ENCODE measurements around the gene LGALS7B. TPM values are rescaled to one million over a fixed set of nuclear protein-coding genes. Genes with fewer than 3 reads are reported as not detected.

LGALS7B gene
- total and polyA plus RNA-seq, 2 experiments from 2014 or later: 2.4 to 6.6 TPM

DNA sequence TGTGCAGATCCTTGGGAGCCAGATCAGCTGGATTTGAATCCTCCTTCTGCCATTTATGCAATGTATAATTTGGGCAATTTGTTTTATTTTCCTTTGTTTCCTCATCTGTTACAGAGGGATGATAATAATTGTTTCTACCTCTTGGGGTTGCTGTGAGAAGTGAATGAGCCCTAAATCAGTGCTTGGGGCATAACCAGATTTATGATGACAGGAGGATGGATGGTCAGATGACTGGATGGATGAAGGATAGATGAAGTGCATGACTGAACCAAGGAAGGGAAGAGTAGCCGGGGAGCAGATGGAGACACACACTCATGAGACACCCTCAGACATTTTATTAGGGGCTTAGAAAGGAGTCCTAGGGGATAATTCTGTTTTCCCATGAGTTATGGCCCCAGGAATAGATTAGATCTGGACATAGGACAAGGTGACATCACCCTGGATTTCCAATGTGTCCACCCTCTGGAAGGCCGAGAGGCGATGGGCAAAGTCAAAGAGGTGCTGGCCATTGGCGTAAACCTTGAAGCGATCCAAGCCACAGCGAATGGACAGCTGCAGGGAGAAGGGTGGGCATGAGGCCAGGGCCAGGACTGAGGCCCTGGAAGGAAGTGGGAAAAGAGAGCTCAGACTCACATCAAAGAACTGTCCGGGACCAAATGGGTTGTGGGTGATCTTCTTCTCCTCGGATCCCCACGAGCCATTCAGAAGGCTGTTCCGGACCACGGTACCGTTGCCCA lies 12.5 kb downstream of the LGALS7B start:
- Histone ChIP-seq H3K27me3 (ENCODE audit: insufficient read depth) (no peaks in the 10 kb centered on the region), H3K4me3 (no peak overlapping the region), H3F3A (replicated peaks; ENCODE audit: low read depth) (no peaks in the 10 kb centered on the region), H3K27ac (ENCODE audit: low read depth) (no peak overlapping the region), H2AFZ (no peak overlapping the region), H3K4me1 (ENCODE audit: insufficient read depth) (no peaks in the 10 kb centered on the region), H4K20me1 (replicated peaks; ENCODE audit: insufficient read depth) (no peaks in the 10 kb centered on the region), H3K9me2 (ENCODE audit: insufficient read depth) (peaks cover 13% of the 10 kb centered on the region; the same call in 1 of the 2 replicates), H3K36me3 (ENCODE audit: insufficient read depth) (no peaks in the 10 kb centered on the region), H3K4me2 (no peak overlapping the region), H3K79me2 (replicated peaks; ENCODE audit: insufficient read depth) (no peaks in the 10 kb centered on the region)
- ATAC-seq (no peak), DNase-seq (ENCODE audit: low spot score) (no peak)
- Mint-ChIP-seq H3K9me3 (peaks cover 10% of the 10 kb centered on the region), H3K36me3 (ENCODE audit: low read depth) (peaks cover 3% of the 10 kb centered on the region; the same call in 1 of the 3 replicates), H3K27me3 (ENCODE audit: insufficient read depth, low read depth, poor library complexity) (peaks cover 3% of the 10 kb centered on the region), H3K4me3 (no peak overlapping the region), H3K27ac (no peak overlapping the region), H3K4me1 (no peaks in the 10 kb centered on the region)
- TF ChIP-seq JUNB (IDR thresholded peaks at IDR 0.05; ENCODE audit: unreplicated experiment): no peak
- no peak for TF ChIP-seq ZNF114 (CRISPR knock-in tag; IDR thresholded peaks at IDR 0.05)
- TF ChIP-seq NANOG (IDR thresholded peaks at IDR 0.05; ENCODE audit: borderline replicate concordance): no peak
- TF ChIP-seq POLR2AphosphoS5 (IDR thresholded peaks at IDR 0.05; ENCODE audit: low read depth): no peak
- TF ChIP-seq, protein P1, sequence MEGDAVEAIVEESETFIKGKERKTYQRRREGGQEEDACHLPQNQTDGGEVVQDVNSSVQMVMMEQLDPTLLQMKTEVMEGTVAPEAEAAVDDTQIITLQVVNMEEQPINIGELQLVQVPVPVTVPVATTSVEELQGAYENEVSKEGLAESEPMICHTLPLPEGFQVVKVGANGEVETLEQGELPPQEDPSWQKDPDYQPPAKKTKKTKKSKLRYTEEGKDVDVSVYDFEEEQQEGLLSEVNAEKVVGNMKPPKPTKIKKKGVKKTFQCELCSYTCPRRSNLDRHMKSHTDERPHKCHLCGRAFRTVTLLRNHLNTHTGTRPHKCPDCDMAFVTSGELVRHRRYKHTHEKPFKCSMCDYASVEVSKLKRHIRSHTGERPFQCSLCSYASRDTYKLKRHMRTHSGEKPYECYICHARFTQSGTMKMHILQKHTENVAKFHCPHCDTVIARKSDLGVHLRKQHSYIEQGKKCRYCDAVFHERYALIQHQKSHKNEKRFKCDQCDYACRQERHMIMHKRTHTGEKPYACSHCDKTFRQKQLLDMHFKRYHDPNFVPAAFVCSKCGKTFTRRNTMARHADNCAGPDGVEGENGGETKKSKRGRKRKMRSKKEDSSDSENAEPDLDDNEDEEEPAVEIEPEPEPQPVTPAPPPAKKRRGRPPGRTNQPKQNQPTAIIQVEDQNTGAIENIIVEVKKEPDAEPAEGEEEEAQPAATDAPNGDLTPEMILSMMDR (conservative IDR thresholded peaks at IDR 0.05; ENCODE audit: low read depth in 2 of 2): no peak
- no peak for TF ChIP-seq ETS1 (IDR thresholded peaks at IDR 0.05)
- TF ChIP-seq ZNF331 (CRISPR knock-in tag; IDR thresholded peaks at IDR 0.05; ENCODE audit: low read depth): no peak
- no peak for TF ChIP-seq ZNF462 (CRISPR knock-in tag; IDR thresholded peaks at IDR 0.05)
- TF ChIP-seq EZH2 (IDR thresholded peaks at IDR 0.05; ENCODE audit: low read depth, unreplicated experiment): no peak
- TF ChIP-seq EZH2phosphoT487 (IDR thresholded peaks at IDR 0.05; ENCODE audit: unreplicated experiment): no peak
- no peak for TF ChIP-seq CREB1 (CRISPR knock-in tag; IDR thresholded peaks at IDR 0.05; ENCODE audit: low read depth)
- no peak for TF ChIP-seq STAT1 (IDR thresholded peaks at IDR 0.05; ENCODE audit: unreplicated experiment)
- TF ChIP-seq, protein P2, sequence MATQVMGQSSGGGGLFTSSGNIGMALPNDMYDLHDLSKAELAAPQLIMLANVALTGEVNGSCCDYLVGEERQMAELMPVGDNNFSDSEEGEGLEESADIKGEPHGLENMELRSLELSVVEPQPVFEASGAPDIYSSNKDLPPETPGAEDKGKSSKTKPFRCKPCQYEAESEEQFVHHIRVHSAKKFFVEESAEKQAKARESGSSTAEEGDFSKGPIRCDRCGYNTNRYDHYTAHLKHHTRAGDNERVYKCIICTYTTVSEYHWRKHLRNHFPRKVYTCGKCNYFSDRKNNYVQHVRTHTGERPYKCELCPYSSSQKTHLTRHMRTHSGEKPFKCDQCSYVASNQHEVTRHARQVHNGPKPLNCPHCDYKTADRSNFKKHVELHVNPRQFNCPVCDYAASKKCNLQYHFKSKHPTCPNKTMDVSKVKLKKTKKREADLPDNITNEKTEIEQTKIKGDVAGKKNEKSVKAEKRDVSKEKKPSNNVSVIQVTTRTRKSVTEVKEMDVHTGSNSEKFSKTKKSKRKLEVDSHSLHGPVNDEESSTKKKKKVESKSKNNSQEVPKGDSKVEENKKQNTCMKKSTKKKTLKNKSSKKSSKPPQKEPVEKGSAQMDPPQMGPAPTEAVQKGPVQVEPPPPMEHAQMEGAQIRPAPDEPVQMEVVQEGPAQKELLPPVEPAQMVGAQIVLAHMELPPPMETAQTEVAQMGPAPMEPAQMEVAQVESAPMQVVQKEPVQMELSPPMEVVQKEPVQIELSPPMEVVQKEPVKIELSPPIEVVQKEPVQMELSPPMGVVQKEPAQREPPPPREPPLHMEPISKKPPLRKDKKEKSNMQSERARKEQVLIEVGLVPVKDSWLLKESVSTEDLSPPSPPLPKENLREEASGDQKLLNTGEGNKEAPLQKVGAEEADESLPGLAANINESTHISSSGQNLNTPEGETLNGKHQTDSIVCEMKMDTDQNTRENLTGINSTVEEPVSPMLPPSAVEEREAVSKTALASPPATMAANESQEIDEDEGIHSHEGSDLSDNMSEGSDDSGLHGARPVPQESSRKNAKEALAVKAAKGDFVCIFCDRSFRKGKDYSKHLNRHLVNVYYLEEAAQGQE (IDR thresholded peaks at IDR 0.05; ENCODE audit: unreplicated experiment): no peak
